BE2C (cell line): ENCODE data around the gene ARF1.

ENCODE experiments used
- DNase-seq: peaks from one replicate; pipeline ENCODE4 v3.0.0-alpha.2; 2020
- H3K27me3 ChIP-seq: fragments of 250-450 bp; sonication (Bioruptor Pico); 2 replicates; pipeline ENCODE4 v1.5.1; 2020; ENCODE audit warnings: mild to moderate bottlenecking
- H3K36me3 ChIP-seq: fragments of 250-450 bp; sonication (Bioruptor Pico); 2 replicates; pipeline ENCODE4 v1.5.1; 2020; ENCODE audit warnings: mild to moderate bottlenecking
- H3K4me1 ChIP-seq: fragments of 250-450 bp; sonication (Bioruptor Pico); 2 replicates; pipeline ENCODE4 v1.5.1; 2020
- H3K4me3 ChIP-seq: 2 replicates; pipeline ENCODE4 v1.5.1; 2011; ENCODE audit warnings: low read depth, low read length
- H3K9me3 ChIP-seq: fragments of 250-450 bp; sonication (Bioruptor Pico); 2 replicates; pipeline ENCODE4 v1.5.1; 2020
- CTCF ChIP-seq: IDR thresholded peaks from 2 replicates; pipeline ENCODE4 v1.5.1; 2012; ENCODE audit warnings: mild to moderate bottlenecking, low read depth, low read length

The ARF1 gene

DNA sequence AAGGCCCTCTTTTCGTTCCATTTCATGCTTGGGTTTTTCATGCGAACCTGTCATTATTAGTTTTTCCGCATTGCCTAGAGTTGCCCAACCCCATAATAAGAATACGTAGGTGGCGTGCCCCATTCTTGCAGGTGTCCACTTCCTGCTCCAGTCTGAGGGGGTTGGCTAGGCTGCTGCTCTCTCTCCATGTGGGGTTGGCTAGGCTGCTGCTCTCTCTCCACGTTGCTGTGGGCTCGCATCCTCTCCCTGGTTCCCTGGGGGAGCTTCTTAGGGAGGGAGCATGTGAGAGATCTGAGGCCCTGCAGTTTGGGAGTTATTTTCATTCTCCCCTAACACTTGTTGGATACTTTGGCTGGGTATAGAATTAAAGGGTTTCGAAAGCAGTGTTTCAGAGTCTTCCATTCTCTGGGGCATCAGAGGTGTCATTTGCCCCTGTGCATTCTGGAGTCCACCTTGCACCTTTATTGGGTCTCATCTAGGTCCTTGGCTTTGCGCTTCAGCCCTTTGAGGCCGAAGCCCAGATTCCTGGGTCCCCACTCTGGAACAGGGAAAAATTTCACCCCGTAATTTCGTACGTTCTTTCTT, 12.0 kb downstream of the ARF1 start:
- Histone ChIP-seq H3K9me3 (peaks cover 13% of the 10 kb centered on the region), H3K4me3 (no peak overlapping the region), H3K4me1 (no peaks in the 10 kb centered on the region), H3K27me3 (no peaks in the 10 kb centered on the region), H3K36me3 (peaks cover 74% of the 10 kb centered on the region)
- DNase-seq = no peak
- no peak for TF ChIP-seq CTCF

DNA sequence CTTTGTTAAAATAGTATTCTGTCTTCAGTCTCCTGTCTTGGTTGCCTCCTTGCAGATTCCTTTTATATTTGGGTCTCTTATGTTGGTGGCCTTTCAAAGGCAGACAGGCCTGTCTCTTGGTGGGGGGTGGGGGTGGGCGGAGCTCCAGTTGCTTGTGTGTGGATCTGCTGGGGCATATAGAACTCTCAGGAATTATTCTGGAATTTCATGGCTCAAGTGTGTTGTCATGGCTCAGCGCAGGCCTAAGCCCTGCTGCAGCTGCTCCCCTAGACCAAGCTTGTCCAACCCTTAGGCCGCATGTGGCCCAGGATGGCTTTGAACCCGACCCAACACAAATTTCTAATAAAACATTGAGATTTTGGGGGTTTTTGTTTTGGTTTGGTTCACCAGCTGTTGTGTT, 12.7 kb downstream of the ARF1 start:
- H3K4me1 ChIP-seq = no peaks in the 10 kb centered on the region
- peaks cover 74% of the 10 kb centered on the region for H3K36me3 ChIP-seq
- TF ChIP-seq CTCF = no peak

DNA sequence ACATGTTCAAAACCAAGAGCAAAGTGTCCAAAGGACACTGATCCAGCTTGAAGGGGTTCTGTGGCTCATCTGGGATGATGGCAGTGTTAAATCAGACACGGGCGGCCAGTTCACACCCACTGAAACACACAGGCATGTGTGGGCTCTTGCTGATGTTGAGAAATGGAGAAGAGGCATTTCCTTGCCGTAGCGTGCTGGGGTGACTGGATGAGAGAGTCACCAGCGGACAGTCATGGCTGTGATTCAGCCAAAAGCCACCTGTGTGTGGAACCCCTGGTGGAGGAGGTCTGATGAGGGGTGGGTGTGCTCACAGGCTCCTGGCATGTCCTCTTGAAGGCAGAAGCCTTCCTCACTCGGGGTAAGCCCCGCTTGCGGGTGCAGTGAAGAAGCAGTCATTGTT, 13.4 kb downstream of the ARF1 start:
- TF ChIP-seq CTCF = no peak
- peaks cover 72% of the 10 kb centered on the region for H3K36me3 ChIP-seq
- peaks cover 13% of the 10 kb centered on the region for H3K9me3 ChIP-seq
- DNase-seq = no peak
- H3K27me3 ChIP-seq = no peaks in the 10 kb centered on the region
- H3K4me1 ChIP-seq = no peaks in the 10 kb centered on the region
- H3K4me3 ChIP-seq = no peak overlapping the region

More for the DNA sequence above, 12.7 kb downstream of the ARF1 start:
- H3K4me3 ChIP-seq = no peak overlapping the region
- DNase-seq = no peak
- H3K9me3 ChIP-seq = peaks cover 13% of the 10 kb centered on the region
- H3K27me3 ChIP-seq = no peaks in the 10 kb centered on the region

DNA sequence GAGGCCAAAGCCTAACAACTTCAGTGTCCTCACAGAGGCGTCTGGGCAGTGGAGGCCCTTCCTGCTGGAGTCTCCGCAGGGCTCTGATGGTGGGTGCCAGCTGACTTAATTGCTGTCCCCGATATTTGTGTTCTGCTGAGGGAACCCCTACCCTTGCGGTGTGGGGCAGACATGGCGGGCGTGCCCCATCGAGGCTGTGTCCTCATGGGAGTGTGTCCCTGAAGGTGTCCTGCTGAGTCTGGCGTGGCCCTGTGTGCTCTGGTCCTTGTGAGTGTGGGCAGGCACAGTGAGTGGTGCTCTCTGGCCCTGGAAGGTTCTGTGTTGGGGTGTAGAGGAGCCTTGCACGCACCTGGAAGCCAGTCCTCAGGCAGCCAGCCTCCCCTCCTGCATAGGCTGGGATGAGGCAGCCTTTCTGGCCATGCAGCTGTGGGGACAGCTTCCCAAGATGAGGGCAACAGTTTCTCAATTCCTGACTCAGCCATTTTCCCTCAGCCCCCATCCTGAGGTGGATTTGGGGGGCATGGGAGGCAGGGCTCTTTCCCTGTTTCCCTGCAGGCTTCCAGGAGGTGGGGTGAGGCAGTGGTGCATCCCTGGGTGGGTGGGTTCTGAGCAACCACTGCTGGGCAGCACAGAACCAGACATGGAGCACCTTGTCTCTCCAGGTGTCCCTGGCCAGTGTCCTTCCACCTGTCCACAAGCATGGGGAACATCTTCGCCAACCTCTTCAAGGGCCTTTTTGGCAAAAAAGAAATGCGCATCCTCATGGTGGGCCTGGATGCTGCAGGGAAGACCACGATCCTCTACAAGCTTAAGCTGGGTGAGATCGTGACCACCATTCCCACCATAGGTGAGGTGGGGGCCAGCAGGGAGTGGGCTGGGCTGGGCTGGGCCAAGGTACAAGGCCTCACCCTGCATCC, 14.2 kb downstream of the ARF1 start:
- Histone ChIP-seq H3K4me1 (no peaks in the 10 kb centered on the region), H3K36me3 (peaks cover 68% of the 10 kb centered on the region), H3K27me3 (no peaks in the 10 kb centered on the region), H3K4me3 (no peak overlapping the region), H3K9me3 (peaks cover 13% of the 10 kb centered on the region)
- DNase-seq = no peak
- TF ChIP-seq CTCF = no peak

DNA sequence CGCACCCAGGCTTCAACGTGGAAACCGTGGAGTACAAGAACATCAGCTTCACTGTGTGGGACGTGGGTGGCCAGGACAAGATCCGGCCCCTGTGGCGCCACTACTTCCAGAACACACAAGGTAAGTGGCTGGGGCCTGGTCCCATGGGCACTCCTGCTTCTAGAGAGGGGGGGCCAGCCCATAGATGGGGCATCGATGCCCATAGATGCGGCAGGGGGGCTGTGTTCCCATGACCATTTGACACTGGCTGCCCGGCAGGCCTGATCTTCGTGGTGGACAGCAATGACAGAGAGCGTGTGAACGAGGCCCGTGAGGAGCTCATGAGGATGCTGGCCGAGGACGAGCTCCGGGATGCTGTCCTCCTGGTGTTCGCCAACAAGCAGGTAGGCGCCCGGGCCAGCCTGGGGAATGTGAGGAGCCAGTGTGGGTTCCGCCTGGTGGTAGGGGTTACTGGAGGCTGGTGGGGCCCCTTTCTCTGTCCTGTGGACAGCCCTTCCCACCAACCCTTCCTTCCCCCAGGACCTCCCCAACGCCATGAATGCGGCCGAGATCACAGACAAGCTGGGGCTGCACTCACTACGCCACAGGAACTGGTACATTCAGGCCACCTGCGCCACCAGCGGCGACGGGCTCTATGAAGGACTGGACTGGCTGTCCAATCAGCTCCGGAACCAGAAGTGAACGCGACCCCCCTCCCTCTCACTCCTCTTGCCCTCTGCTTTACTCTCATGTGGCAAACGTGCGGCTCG, 15.0 kb downstream of the ARF1 start:
- TF ChIP-seq CTCF = no peak
- Histone ChIP-seq H3K4me1 (no peaks in the 10 kb centered on the region), H3K9me3 (peaks cover 13% of the 10 kb centered on the region), H3K4me3 (no peak overlapping the region), H3K36me3 (peaks cover 62% of the 10 kb centered on the region), H3K27me3 (no peaks in the 10 kb centered on the region)
- no peak for DNase-seq
